ENCODE data around the gene SETD1B. TPM values are rescaled to one million over a fixed set of nuclear protein-coding genes. Genes with fewer than 3 reads are reported as not detected.
"Not testable (repeated sequence)": the region's sequence is repeated elsewhere in the genome, so short reads cannot be mapped to it uniquely, and the experiment has no call there.

SETD1B gene
- total RNA-seq, 1 donor from 2014 or later: 35.5 TPM

- DNase-seq (ENCODE audit: low spot score): no peak
These were observed 21.3 kb downstream of the SETD1B start for GRCh38 chr12:121825041-121825523.

- no peak for DNase-seq (ENCODE audit: low spot score)
These were observed 22.7 kb downstream of the SETD1B start for GRCh38 chr12:121826318-121827150.

- DNase-seq (ENCODE audit: low spot score): no peak
These were observed 23.7 kb downstream of the SETD1B start for GRCh38 chr12:121827351-121828099.

GRCh38 chr12:121828306-121828705 lies 24.5 kb downstream of the SETD1B start:
- DNase-seq (ENCODE audit: low spot score): no peak

- no peak for DNase-seq (ENCODE audit: low spot score)
These were observed 25.0 kb downstream of the SETD1B start for GRCh38 chr12:121828826-121829225.

GRCh38 chr12:121829250-121829918 lies 25.6 kb downstream of the SETD1B start:
- DNase-seq (ENCODE audit: low spot score): no peak

GRCh38 chr12:121830134-121830533 lies 26.3 kb downstream of the SETD1B start:
- DNase-seq (ENCODE audit: low spot score): no peak

GRCh38 chr12:121830588-121831265 lies 26.9 kb downstream of the SETD1B start:
- no peak for DNase-seq (ENCODE audit: low spot score)

- no peak for DNase-seq (ENCODE audit: low spot score)
These were observed 27.9 kb downstream of the SETD1B start for GRCh38 chr12:121831571-121832245.

GRCh38 chr12:121837680-121838079 lies 33.9 kb downstream of the SETD1B start:
- DNase-seq (ENCODE audit: low spot score): no peak

- DNase-seq (ENCODE audit: low spot score): no peak
These were observed 34.3 kb downstream of the SETD1B start for GRCh38 chr12:121838126-121838525.

- DNase-seq (ENCODE audit: low spot score): peak; percentile 100
These were observed 35.5 kb downstream of the SETD1B start for GRCh38 chr12:121839106-121839992.

- no peak for DNase-seq (ENCODE audit: low spot score)
These were observed 36.4 kb downstream of the SETD1B start for GRCh38 chr12:121839993-121840761.

- no peak for DNase-seq (ENCODE audit: low spot score)
These were observed 39.6 kb downstream of the SETD1B start for GRCh38 chr12:121843236-121843982.

- no peak for DNase-seq (ENCODE audit: low spot score)
These were observed 41.9 kb downstream of the SETD1B start for GRCh38 chr12:121845701-121846100.

- DNase-seq (ENCODE audit: low spot score): no peak
These were observed 45.4 kb downstream of the SETD1B start for GRCh38 chr12:121849211-121849610.

GRCh38 chr12:121849665-121850064 lies 45.9 kb downstream of the SETD1B start:
- no peak for DNase-seq (ENCODE audit: low spot score)

GRCh38 chr12:121852392-121852791 lies 48.6 kb downstream of the SETD1B start:
- not testable (repeated sequence) for DNase-seq (ENCODE audit: low spot score)
